ENCODE measurements around the gene LASP1NB.

- TF ChIP-seq CTCF (IDR thresholded peaks at IDR 0.05) (no peak), POLR2A (IDR thresholded peaks at IDR 0.05) (no peak), POLR2AphosphoS5 (IDR thresholded peaks at IDR 0.05) (peak in 1 of 2 donors; percentile 40)
Measured at GRCh38 chr17:38897671-38898290, 27.6 kb upstream of the LASP1NB start.

All from upper lobe of left lung (tissue), 4 donors.